HL-60 (cell line): ENCODE data around the gene PRPH2.

Experiments
- CTCF ChIP-seq: IDR thresholded peaks from one replicate; pipeline ENCODE4 v1.5.1; 2011; ENCODE audit warnings: low read length, control low read depth, inconsistent platforms; ENCODE audit not compliant: insufficient read depth
- POLR2AphosphoS5 ChIP-seq: IDR thresholded peaks from 2 replicates; pipeline ENCODE4 v1.6.1; 2012; ENCODE audit warnings: low read depth

GRCh38 chr6:42720739-42721138, 1.7 kb downstream of the PRPH2 start:
- no peak for TF ChIP-seq CTCF
- no peak for TF ChIP-seq POLR2AphosphoS5
